GM12891 (cell line): Measurements from ENCODE around the gene TNS1.

Source experiments
- DNase-seq: peaks from one replicate; pipeline ENCODE4 v3.0.0; 2011; ENCODE audit warnings: low spot score; ENCODE audit not compliant: insufficient read length
- FAIRE-seq: peaks from 2 replicates; lab custom pipeline; 2011; peaks lifted over from hg19 to GRCh38; lab: Jason Lieb, UNC
- PAX5 ChIP-seq: IDR thresholded peaks from 2 replicates; pipeline ENCODE4 v1.6.1; 2011; ENCODE audit warnings: low read length, moderate library complexity, mild to moderate bottlenecking; ENCODE audit not compliant: insufficient read depth, severe bottlenecking
- POLR2A ChIP-seq: IDR thresholded peaks from 2 replicates; pipeline ENCODE4 v1.6.1; 2011; ENCODE audit warnings: low read depth, low read length, control low read depth
- POLR2AphosphoS5 ChIP-seq: IDR thresholded peaks from 2 replicates; pipeline ENCODE4 v1.6.1; 2011; ENCODE audit warnings: low read depth, low read length, control low read depth
- POU2F2 ChIP-seq: IDR thresholded peaks from 2 replicates; pipeline ENCODE4 v1.6.1; 2011; ENCODE audit warnings: low read depth, mild to moderate bottlenecking, control low read depth, low read length, moderate library complexity
- SPI1 ChIP-seq: IDR thresholded peaks from 2 replicates; pipeline ENCODE4 v1.6.1; 2011; ENCODE audit warnings: low read depth, low read length, control low read depth
- TAF1 ChIP-seq: IDR thresholded peaks from 2 replicates; pipeline ENCODE4 v1.6.1; 2011; ENCODE audit warnings: low read depth, low read length, control low read depth

Gene TNS1

DNA sequence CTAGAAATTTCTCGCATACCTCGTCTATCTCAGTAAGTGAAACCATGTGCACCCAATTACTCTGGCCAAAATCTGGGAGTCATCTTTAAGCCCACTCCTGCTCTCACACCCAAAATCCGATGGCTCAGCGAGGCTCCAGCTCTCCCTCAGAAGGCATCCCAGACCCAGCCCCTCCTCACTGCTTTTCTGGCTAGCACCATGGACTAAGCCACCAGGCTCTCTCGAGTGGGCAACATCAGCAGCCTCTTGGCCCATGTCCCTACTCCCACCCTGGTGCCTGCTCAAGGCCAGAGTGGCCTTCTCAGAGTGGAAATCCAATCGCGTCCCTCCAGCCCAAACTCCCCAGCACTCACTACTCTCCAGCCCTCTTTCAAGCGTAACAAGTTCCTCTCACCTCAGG lies 27.2 kb downstream of the TNS1 start:
- FAIRE-seq: no peak
- TF ChIP-seq POLR2A (no peak), SPI1 (no peak), PAX5 (no peak), POU2F2 (no peak), TAF1 (no peak), POLR2AphosphoS5 (no peak)
- DNase-seq: no peak

GRCh38 chr2:217974389-217975005 lies 28.3 kb downstream of the TNS1 start:
- no peak for FAIRE-seq
- TF ChIP-seq POLR2AphosphoS5: no peak
- no peak for TF ChIP-seq POLR2A
- no peak for TF ChIP-seq PAX5
- no peak for TF ChIP-seq TAF1
- no peak for TF ChIP-seq SPI1
- TF ChIP-seq POU2F2: no peak
- no peak for DNase-seq

- FAIRE-seq (no peak), DNase-seq (no peak)
- no peak for TF ChIP-seq POU2F2
- no peak for TF ChIP-seq SPI1
- TF ChIP-seq POLR2A: no peak
- no peak for TF ChIP-seq TAF1
- no peak for TF ChIP-seq POLR2AphosphoS5
- TF ChIP-seq PAX5: no peak
Measured at GRCh38 chr2:217973008-217973787, 29.6 kb downstream of the TNS1 start.

DNA sequence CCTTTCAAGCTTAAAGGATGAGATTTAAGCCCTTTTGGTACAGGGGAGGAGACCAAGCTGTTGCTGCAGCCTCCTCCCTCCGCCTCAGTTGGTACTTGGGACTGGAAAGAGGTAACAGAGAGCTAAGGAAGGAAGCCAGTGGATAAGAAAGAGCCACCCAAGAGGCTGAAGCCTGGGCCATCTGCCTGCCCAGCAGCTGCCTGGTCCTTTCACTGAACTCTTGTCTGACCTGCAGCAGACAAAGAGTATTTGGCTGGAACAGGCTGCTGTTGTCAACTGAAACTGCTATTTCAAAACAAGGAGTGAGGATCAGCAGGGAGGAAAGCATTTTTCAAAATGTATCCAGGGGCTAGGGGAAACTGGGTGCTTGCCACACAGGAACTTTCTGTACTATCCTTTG lies 30.3 kb downstream of the TNS1 start:
- DNase-seq: no peak
- TF ChIP-seq POLR2AphosphoS5 (no peak), POLR2A (no peak), POU2F2 (no peak)
- no peak for FAIRE-seq

- FAIRE-seq (no peak), DNase-seq (no peak)
- TF ChIP-seq TAF1 (no peak), POU2F2 (no peak)
Measured at GRCh38 chr2:217972037-217972436, 30.8 kb downstream of the TNS1 start.

DNA sequence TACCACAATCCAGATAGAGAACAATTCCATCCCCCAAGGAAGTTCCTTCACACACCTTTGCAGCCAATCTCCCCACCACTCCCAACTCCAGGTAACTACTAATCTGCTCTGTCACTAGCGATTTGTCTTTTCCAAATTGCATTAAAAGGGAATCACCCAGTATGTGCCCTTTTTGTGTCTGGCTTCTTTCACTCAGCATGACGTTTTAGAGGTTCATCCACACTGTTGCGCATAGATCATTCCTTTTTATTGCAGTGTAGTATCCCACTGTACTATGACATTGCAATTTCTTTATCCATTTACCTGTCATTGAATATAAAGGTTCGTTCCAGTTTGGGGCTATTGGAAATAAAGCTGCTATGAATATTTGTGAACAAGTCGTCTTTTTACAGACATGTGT lies 31.6 kb downstream of the TNS1 start:
- FAIRE-seq (no peak), DNase-seq (no peak)

GRCh38 chr2:217970206-217970605 lies 32.6 kb downstream of the TNS1 start:
- FAIRE-seq (no peak), DNase-seq (no peak)
- TF ChIP-seq PAX5 (no peak), POLR2A (no peak), POU2F2 (no peak), TAF1 (no peak)

More for the DNA sequence above, 31.6 kb downstream of the TNS1 start:
- TF ChIP-seq TAF1 (no peak), POU2F2 (no peak), POLR2AphosphoS5 (no peak), PAX5 (no peak), POLR2A (no peak), SPI1 (no peak)

DNA sequence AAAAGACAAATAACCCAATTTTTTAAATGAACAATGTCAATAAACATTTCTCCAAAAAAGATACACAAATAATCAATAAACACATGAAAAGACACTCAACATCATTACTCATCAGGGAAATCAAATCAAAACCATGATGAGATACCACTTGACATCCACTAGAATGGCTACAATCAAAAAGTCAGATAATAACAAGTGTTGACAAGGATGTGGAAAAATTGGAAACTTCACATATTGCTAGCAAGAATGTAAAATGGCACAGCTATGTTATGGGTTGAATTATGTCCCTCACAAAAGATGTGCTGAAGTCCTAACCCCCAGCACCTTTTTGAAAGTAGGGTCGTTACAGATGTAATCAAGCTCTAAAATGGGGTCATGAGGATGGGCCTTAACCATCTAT lies 33.2 kb downstream of the TNS1 start:
- FAIRE-seq (no peak), DNase-seq (no peak)
- TF ChIP-seq PAX5: no peak
- TF ChIP-seq SPI1: no peak
- no peak for TF ChIP-seq POLR2AphosphoS5
- TF ChIP-seq POLR2A: no peak
- no peak for TF ChIP-seq POU2F2
- TF ChIP-seq TAF1: no peak

DNA sequence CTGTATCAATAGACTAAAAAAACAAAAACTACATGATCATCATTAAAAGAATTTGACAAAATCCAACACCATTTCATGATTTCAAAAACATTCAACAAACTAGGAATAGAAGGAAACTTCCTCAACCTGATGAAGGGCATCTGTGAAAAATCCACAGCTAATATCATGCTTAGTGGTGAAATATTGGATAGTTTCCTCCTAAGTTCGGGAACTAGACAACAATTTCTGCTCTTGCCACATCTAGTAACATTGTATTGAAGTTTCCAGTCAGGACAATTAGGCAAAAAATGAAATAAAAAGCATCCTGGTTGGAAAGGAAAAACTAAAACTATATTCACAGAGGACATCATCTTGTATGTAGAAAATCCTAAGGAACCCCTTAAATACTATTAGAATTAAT lies 34.8 kb downstream of the TNS1 start:
- no peak for TF ChIP-seq POU2F2
- TF ChIP-seq POLR2A: no peak
- no peak for TF ChIP-seq POLR2AphosphoS5
- TF ChIP-seq SPI1: no peak
- TF ChIP-seq PAX5: no peak
- TF ChIP-seq TAF1: no peak
- no peak for DNase-seq

DNA sequence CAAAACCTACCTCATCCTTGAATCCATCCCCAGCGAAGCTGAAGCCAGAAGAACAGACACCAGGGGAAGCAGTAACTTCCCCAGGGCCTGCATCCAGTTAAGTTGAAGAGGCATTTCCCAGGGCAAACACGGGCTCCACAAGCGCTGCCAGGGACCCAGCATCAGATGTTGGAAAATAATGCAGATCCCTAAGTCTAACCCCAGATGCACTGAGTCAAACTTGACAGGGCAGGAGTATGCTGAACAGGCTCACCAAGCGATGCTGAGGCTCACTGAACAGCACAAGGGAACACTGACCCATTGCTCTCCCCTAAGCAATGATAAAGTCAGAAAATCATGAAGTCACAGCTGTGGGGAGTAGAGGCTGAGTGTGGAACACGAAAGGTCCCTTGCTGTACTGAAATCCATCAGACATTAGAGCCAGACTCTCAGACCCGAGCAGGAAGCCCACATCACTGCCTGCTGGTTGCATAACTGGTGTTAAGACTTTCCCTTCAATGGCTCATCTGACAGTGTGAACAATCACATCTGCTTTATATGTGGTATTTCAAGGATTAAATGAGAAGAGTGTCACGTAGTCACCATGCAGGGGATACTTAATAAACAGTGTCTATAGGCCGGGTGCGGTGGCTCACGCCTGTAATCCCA lies 36.2 kb downstream of the TNS1 start:
- TF ChIP-seq POLR2AphosphoS5 (no peak), PAX5 (no peak), SPI1 (no peak), TAF1 (no peak), POLR2A (no peak), POU2F2 (no peak)
- no peak for FAIRE-seq
- no peak for DNase-seq

More for the DNA sequence above, 34.8 kb downstream of the TNS1 start:
- FAIRE-seq: no peak
